ENCODE results near the gene BBS1.

BBS1 gene

GRCh38 chr11:66546368-66546965, 36.0 kb downstream of the BBS1 start, which contains the start of gene ACTN3:
Gene ACTN3 (plus strand): TSS chr11:66546903. CDS start chr11:66546938, 35 bp downstream.
- DNase-seq = peak; percentile 4 to 33
- WGBS (ENCODE audit: extremely low coverage, insufficient coverage, insufficient read length) = no CpG with 5 or more reads among the region's 37 CpGs
- peaks cover 7% of the 10 kb centered on the region for H3K79me1 ChIP-seq (ENCODE audit: low read length)
- peaks cover 5% of the 10 kb centered on the region for H3K79me2 ChIP-seq (ENCODE audit: control insufficient read depth, insufficient read depth, low read length, poor library complexity)
- peak within 1 kb of the TSS; percentile 79 for H3K4me2 ChIP-seq (ENCODE audit: low read length)
- peak within 1 kb of the TSS; percentile 80 for H4K91ac ChIP-seq (ENCODE audit: low read depth, low read length)
- H3K18ac ChIP-seq (ENCODE audit: low read length) = peak within 1 kb of the TSS; percentile 85
- H3K36me3 ChIP-seq (ENCODE audit: control insufficient read depth in 1 of 2, insufficient read depth in 2 of 2, low read length in 2 of 2) = peaks cover 4 to 7% of the 10 kb centered on the region in 2 experiments
- H3K4me3 ChIP-seq (ENCODE audit: low read depth, low read length) = peak within 1 kb of the TSS; percentile 92
- peak within 1 kb of the TSS; percentile 92 for H2AFZ ChIP-seq (ENCODE audit: insufficient read depth, low read length, poor library complexity)
- H3K9ac ChIP-seq (ENCODE audit: low read length) = peak within 1 kb of the TSS; percentile 70
- peaks cover 2% of the 10 kb centered on the region for H3K9me3 ChIP-seq (ENCODE audit: insufficient read depth, low read depth, low read length)
- no peak within 1 kb of the TSS for H3K27ac ChIP-seq (ENCODE audit: low read depth, low read length)
- H2AK5ac ChIP-seq (ENCODE audit: low read length) = no peak within 1 kb of the TSS
- H2BK12ac ChIP-seq (ENCODE audit: low read length) = no peak within 1 kb of the TSS
- H3K14ac ChIP-seq (ENCODE audit: low read length) = peak within 1 kb of the TSS; percentile 88
- no peaks in the 10 kb centered on the region for H3K27me3 ChIP-seq (ENCODE audit: insufficient read depth, low read length)
- H4K8ac ChIP-seq (ENCODE audit: low read depth, low read length) = peak within 1 kb of the TSS; percentile 95
- H2BK5ac ChIP-seq (ENCODE audit: low read depth, low read length, poor library complexity) = peak within 1 kb of the TSS; percentile 42
- peak within 1 kb of the TSS; percentile 82 for H2BK120ac ChIP-seq (ENCODE audit: insufficient read depth, low read length, poor library complexity)
- H3K4ac ChIP-seq (ENCODE audit: low read depth, low read length) = peak within 1 kb of the TSS; percentile 29
- peak within 1 kb of the TSS; percentile 71 for H4K12ac ChIP-seq (ENCODE audit: low read depth, low read length)
- peaks cover 3 to 5% of the 10 kb centered on the region in 2 experiments for H3K4me1 ChIP-seq (ENCODE audit: control insufficient read depth in 1 of 2, insufficient read depth in 2 of 2, low read length in 2 of 2)
- H3K23ac ChIP-seq (ENCODE audit: low read length) = no peak within 1 kb of the TSS

- Histone ChIP-seq H3K9ac (ENCODE audit: low read length) (no peak overlapping the region), H2AFZ (ENCODE audit: insufficient read depth, low read length, poor library complexity) (no peak overlapping the region), H2BK120ac (ENCODE audit: insufficient read depth, low read length, poor library complexity) (no peak overlapping the region), H3K18ac (ENCODE audit: low read length) (no peak overlapping the region), H2BK5ac (ENCODE audit: low read depth, low read length, poor library complexity) (no peak overlapping the region), H3K4me2 (ENCODE audit: low read length) (peak overlapping the region; percentile 79), H3K14ac (ENCODE audit: low read length) (no peak overlapping the region), H3K4me1 (ENCODE audit: control insufficient read depth in 1 of 2, insufficient read depth in 2 of 2, low read length in 2 of 2) (peaks cover 3 to 5% of the 10 kb centered on the region in 2 experiments), H3K4me3 (ENCODE audit: low read depth, low read length) (no peak overlapping the region), H3K9me3 (ENCODE audit: insufficient read depth, low read depth, low read length) (peaks cover 2% of the 10 kb centered on the region), H2AK5ac (ENCODE audit: low read length) (no peak overlapping the region), H3K79me1 (ENCODE audit: low read length) (peaks cover 7% of the 10 kb centered on the region), H4K12ac (ENCODE audit: low read depth, low read length) (no peak overlapping the region), H3K27ac (ENCODE audit: low read depth, low read length) (no peak overlapping the region), H4K91ac (ENCODE audit: low read depth, low read length) (no peak overlapping the region), H2BK12ac (ENCODE audit: low read length) (no peak overlapping the region), H3K79me2 (ENCODE audit: control insufficient read depth, insufficient read depth, low read length, poor library complexity) (peaks cover 5% of the 10 kb centered on the region), H3K23ac (ENCODE audit: low read length) (no peak overlapping the region), H3K4ac (ENCODE audit: low read depth, low read length) (no peak overlapping the region), H4K8ac (ENCODE audit: low read depth, low read length) (peak overlapping the region; percentile 22), H3K36me3 (ENCODE audit: control insufficient read depth in 1 of 2, insufficient read depth in 2 of 2, low read length in 2 of 2) (peaks cover 0 to 6% of the 10 kb centered on the region in 2 experiments), H3K27me3 (ENCODE audit: insufficient read depth, low read length) (no peaks in the 10 kb centered on the region)
- no CpG with 5 or more reads among the region's 18 CpGs for WGBS (ENCODE audit: extremely low coverage, insufficient coverage, insufficient read length)
- DNase-seq = peak in 1 of 2 donors; percentile 33
Observed at GRCh38 chr11:66546966-66547661, 36.7 kb downstream of the BBS1 start.

GRCh38 chr11:66547662-66548009, 37.2 kb downstream of the BBS1 start:
- H3K4me1 ChIP-seq (ENCODE audit: control insufficient read depth in 1 of 2, insufficient read depth in 2 of 2, low read length in 2 of 2) = peaks cover 3 to 5% of the 10 kb centered on the region in 2 experiments
- H4K8ac ChIP-seq (ENCODE audit: low read depth, low read length) = no peak overlapping the region
- no peak overlapping the region for H3K27ac ChIP-seq (ENCODE audit: low read depth, low read length)
- H3K9ac ChIP-seq (ENCODE audit: low read length) = no peak overlapping the region
- H3K23ac ChIP-seq (ENCODE audit: low read length) = no peak overlapping the region
- peaks cover 0 to 2% of the 10 kb centered on the region in 2 experiments for H3K36me3 ChIP-seq (ENCODE audit: control insufficient read depth in 1 of 2, insufficient read depth in 2 of 2, low read length in 2 of 2)
- no peak overlapping the region for H3K4me2 ChIP-seq (ENCODE audit: low read length)
- WGBS (ENCODE audit: extremely low coverage, insufficient coverage, insufficient read length) = no CpG with 5 or more reads among the region's 5 CpGs
- no peak overlapping the region for H3K4ac ChIP-seq (ENCODE audit: low read depth, low read length)
- no peak overlapping the region for H2AK5ac ChIP-seq (ENCODE audit: low read length)
- peaks cover 7% of the 10 kb centered on the region for H3K79me1 ChIP-seq (ENCODE audit: low read length)
- no peak overlapping the region for H4K12ac ChIP-seq (ENCODE audit: low read depth, low read length)
- no peak overlapping the region for H4K91ac ChIP-seq (ENCODE audit: low read depth, low read length)
- no peak for DNase-seq
- peaks cover 5% of the 10 kb centered on the region for H3K79me2 ChIP-seq (ENCODE audit: control insufficient read depth, insufficient read depth, low read length, poor library complexity)
- no peak overlapping the region for H2BK5ac ChIP-seq (ENCODE audit: low read depth, low read length, poor library complexity)
- no peak overlapping the region for H3K18ac ChIP-seq (ENCODE audit: low read length)
- H2BK12ac ChIP-seq (ENCODE audit: low read length) = no peak overlapping the region
- no peaks in the 10 kb centered on the region for H3K27me3 ChIP-seq (ENCODE audit: insufficient read depth, low read length)
- H2AFZ ChIP-seq (ENCODE audit: insufficient read depth, low read length, poor library complexity) = no peak overlapping the region
- no peak overlapping the region for H3K4me3 ChIP-seq (ENCODE audit: low read depth, low read length)
- H3K9me3 ChIP-seq (ENCODE audit: insufficient read depth, low read depth, low read length) = peaks cover 2% of the 10 kb centered on the region
- no peak overlapping the region for H3K14ac ChIP-seq (ENCODE audit: low read length)
- no peak overlapping the region for H2BK120ac ChIP-seq (ENCODE audit: insufficient read depth, low read length, poor library complexity)

DNA sequence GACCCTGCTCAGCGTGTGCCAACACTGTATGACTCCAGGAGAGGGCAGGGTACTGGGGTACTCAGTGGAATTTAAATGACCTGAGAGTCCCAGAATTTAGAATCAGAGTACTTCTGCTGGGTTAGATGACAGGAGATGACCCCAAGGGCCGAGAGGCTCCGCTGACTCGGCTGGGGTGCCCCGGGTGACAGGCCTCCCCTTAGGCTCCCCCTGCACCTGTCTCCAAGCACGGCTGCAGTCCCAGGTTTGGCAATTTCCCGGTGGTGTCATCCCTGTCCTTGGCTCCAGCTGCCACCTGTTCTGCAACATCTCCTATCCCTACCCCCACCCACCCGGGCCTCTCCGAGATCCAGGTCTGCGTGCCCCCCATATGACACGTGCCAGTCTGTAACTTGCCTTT, 37.6 kb downstream of the BBS1 start:
- no CpG with 5 or more reads among the region's 11 CpGs for WGBS (ENCODE audit: extremely low coverage, insufficient coverage, insufficient read length)
- H2BK12ac ChIP-seq (ENCODE audit: low read length) = no peak overlapping the region
- H3K4me1 ChIP-seq (ENCODE audit: control insufficient read depth in 1 of 2, insufficient read depth in 2 of 2, low read length in 2 of 2) = peaks cover 3 to 5% of the 10 kb centered on the region in 2 experiments

More for the DNA sequence above, 37.6 kb downstream of the BBS1 start:
- Histone ChIP-seq H3K9me3 (ENCODE audit: insufficient read depth, low read depth, low read length) (peaks cover 2% of the 10 kb centered on the region), H3K23ac (ENCODE audit: low read length) (no peak overlapping the region), H4K12ac (ENCODE audit: low read depth, low read length) (no peak overlapping the region), H3K79me2 (ENCODE audit: control insufficient read depth, insufficient read depth, low read length, poor library complexity) (peaks cover 5% of the 10 kb centered on the region), H2AK5ac (ENCODE audit: low read length) (no peak overlapping the region), H2AFZ (ENCODE audit: insufficient read depth, low read length, poor library complexity) (no peak overlapping the region), H3K18ac (ENCODE audit: low read length) (no peak overlapping the region), H3K4me3 (ENCODE audit: low read depth, low read length) (no peak overlapping the region), H3K9ac (ENCODE audit: low read length) (no peak overlapping the region), H2BK5ac (ENCODE audit: low read depth, low read length, poor library complexity) (no peak overlapping the region), H3K14ac (ENCODE audit: low read length) (no peak overlapping the region), H3K27ac (ENCODE audit: low read depth, low read length) (no peak overlapping the region), H3K4ac (ENCODE audit: low read depth, low read length) (no peak overlapping the region), H3K79me1 (ENCODE audit: low read length) (peaks cover 7% of the 10 kb centered on the region), H2BK120ac (ENCODE audit: insufficient read depth, low read length, poor library complexity) (no peak overlapping the region), H3K27me3 (ENCODE audit: insufficient read depth, low read length) (no peaks in the 10 kb centered on the region), H3K4me2 (ENCODE audit: low read length) (no peak overlapping the region), H4K8ac (ENCODE audit: low read depth, low read length) (no peak overlapping the region), H3K36me3 (ENCODE audit: control insufficient read depth in 1 of 2, insufficient read depth in 2 of 2, low read length in 2 of 2) (no peaks in the 10 kb centered on the region), H4K91ac (ENCODE audit: low read depth, low read length) (no peak overlapping the region)
- no peak for DNase-seq
